ENCODE data around the gene BRINP1. TPM values are rescaled to one million over a fixed set of nuclear protein-coding genes. Genes with fewer than 3 reads are reported as not detected.

Gene BRINP1
- total RNA-seq, 1 donor from 2014 or later: not detected

DNA sequence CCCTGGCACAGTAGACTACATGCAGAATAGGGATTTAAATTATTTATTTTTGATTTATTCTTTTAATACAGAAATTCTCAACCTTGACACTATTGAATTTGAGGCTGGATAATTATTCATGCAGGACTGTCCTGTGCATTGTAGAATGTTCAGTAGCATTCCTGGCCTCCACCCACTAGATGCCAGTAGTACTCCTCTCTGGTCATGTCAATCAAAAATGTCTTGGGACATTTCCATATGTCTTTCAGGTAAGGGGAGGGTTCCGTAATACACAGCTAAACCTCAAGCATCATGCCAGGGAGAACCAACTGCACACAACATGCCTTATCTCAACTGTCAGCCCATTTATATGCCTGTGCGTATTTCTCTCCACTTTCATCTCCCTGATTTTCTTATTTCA lies 231.8 kb downstream of the BRINP1 start:
- DNase-seq (ENCODE audit: low read depth, low spot score): no peak

DNA sequence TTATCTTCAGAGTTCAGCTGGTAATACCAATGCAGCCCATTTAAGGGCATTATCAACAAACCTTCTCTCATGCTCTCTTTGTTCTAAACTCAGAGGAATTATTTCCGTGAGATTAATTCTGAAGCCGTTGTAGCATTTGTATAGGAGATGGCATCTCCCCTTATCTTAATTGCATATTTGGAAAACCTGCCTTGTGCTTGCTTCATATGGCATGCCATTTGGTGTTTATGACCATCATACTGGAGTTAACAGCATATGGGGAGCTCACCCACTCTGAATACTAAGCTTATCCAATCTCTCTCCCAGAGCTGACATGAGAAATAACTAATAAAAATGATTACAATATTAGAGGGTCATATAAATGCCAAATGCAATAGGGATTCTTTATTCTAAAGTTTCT lies 243.2 kb downstream of the BRINP1 start:
- no peak for DNase-seq (ENCODE audit: low read depth, low spot score)

DNA sequence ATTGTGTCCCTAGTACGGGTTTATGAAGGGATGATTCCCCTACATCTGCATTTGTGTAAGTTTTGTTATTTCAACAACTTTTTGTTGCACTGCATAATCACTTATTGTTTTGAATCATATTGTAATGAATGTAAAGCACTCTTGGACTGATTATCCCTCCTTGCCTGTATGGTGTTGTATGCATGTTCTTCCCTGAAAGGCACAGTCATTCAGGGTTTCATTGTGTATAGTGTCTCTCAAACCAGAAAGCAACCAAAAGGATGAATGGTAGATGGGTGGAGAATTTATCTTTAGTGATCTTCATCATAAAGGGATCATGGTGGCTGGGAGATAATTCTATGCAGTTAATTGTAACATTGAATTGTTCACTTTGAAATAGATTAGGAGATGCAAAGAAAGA lies 247.3 kb downstream of the BRINP1 start:
- no peak for DNase-seq (ENCODE audit: low read depth, low spot score)

DNA sequence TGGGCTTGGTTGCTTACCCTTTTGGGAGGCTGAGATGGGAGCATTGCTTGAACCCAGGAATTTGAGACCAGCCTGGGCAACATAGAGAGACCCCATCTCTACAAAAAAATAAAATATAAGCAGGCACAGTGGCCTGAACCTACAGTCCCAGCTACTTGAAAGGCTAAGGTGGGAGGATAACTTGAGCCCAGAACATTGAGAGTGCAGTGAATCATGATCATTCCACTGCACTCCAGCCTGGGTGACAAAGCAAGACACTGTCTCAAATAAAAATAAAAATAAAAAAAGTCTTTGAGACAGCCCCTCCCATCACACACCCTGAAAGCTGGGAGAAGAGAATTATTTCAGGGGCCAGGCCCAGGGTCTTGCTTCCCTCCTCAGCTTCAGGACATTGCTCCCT lies 251.8 kb downstream of the BRINP1 start:
- no peak for DNase-seq (ENCODE audit: low read depth, low spot score)

All from pulmonary artery endothelial cell (primary cell).